ENCODE measurements around the gene MAMDC2. TPM values are rescaled to one million over a fixed set of nuclear protein-coding genes. Genes with fewer than 3 reads are reported as not detected.
A peak's percentile ranks its signal among the peaks of the same experiment; 100 is the strongest.

The MAMDC2 gene
- total RNA-seq, result 10 to 100 TPM in 2 of 4 donors, 1 to 10 TPM in 2; 4.1 to 17.3 (median 9.3) TPM

GRCh38 chr9:70043689-70044489 lies at the start of gene MAMDC2:
Gene MAMDC2, plus strand, starts transcription at chr9:70043848. Its CDS starts 350 bp downstream, at chr9:70044198.
- 10% methylated on average over 8 of the region's 55 CpGs for WGBS
- H3K4me1 ChIP-seq, result peaks cover 53% of the 10 kb centered on the region

GRCh38 chr9:69995846-69996245 lies 47.8 kb upstream of the MAMDC2 start:
- Histone ChIP-seq H3K9me3 (no peaks in the 10 kb centered on the region), H3K27me3 (no peaks in the 10 kb centered on the region), H3K4me1 (peaks cover 17% of the 10 kb centered on the region), H3K36me3 (no peaks in the 10 kb centered on the region), H3K27ac (peak overlapping the region; percentile 87), H3K4me3 (no peak overlapping the region)
- WGBS, result 85% methylated on average over 1 of the region's 1 CpG
- DNase-seq (ENCODE audit: low spot score in 2 of 2), result no peak
- TF ChIP-seq EP300 (IDR thresholded peaks at IDR 0.05) (no peak), CTCF (IDR thresholded peaks at IDR 0.05) (no peak), POLR2A (IDR thresholded peaks at IDR 0.05) (no peak), POLR2AphosphoS5 (IDR thresholded peaks at IDR 0.05) (no peak)

More at GRCh38 chr9:70043689-70044489, at the start of gene MAMDC2:
- H3K4me3 ChIP-seq, result peak within 1 kb of the TSS; percentile 62
- no peaks in the 10 kb centered on the region for H3K36me3 ChIP-seq
- H3K27ac ChIP-seq, result peak within 1 kb of the TSS; percentile 81
- no peak for TF ChIP-seq CTCF (IDR thresholded peaks at IDR 0.05)
- TF ChIP-seq POLR2A (IDR thresholded peaks at IDR 0.05), result peak in 1 of 2 donors; percentile 48
- no peak for TF ChIP-seq EP300 (IDR thresholded peaks at IDR 0.05)
- TF ChIP-seq POLR2AphosphoS5 (IDR thresholded peaks at IDR 0.05), result peak in 1 of 3 donors; percentile 38
- H3K27me3 ChIP-seq, result no peaks in the 10 kb centered on the region
- H3K9me3 ChIP-seq, result no peaks in the 10 kb centered on the region
- DNase-seq (ENCODE audit: low spot score in 2 of 2), result peak; percentile 81 to 87

- DNase-seq (ENCODE audit: low spot score in 2 of 2), result no peak
- H3K4me1 ChIP-seq, result peaks cover 17% of the 10 kb centered on the region
- WGBS, result 59% methylated on average over 2 of the region's 2 CpGs
- no peak for TF ChIP-seq POLR2A (IDR thresholded peaks at IDR 0.05)
- TF ChIP-seq POLR2AphosphoS5 (IDR thresholded peaks at IDR 0.05), result peak in 2 of 3 donors; percentile 75 to 84
- H3K27ac ChIP-seq, result peak overlapping the region; percentile 87
- H3K9me3 ChIP-seq, result no peaks in the 10 kb centered on the region
- H3K36me3 ChIP-seq, result no peaks in the 10 kb centered on the region
- no peak overlapping the region for H3K4me3 ChIP-seq
- H3K27me3 ChIP-seq, result no peaks in the 10 kb centered on the region
These were observed 46.7 kb upstream of the MAMDC2 start for GRCh38 chr9:69996967-69997366.

- no peak for DNase-seq (ENCODE audit: low spot score in 2 of 2)
- H3K36me3 ChIP-seq, result no peaks in the 10 kb centered on the region
- no peak overlapping the region for H3K4me3 ChIP-seq
- peak overlapping the region; percentile 77 for H3K27ac ChIP-seq
- TF ChIP-seq POLR2A (IDR thresholded peaks at IDR 0.05) (no peak), CTCF (IDR thresholded peaks at IDR 0.05) (no peak), EP300 (IDR thresholded peaks at IDR 0.05) (no peak), POLR2AphosphoS5 (IDR thresholded peaks at IDR 0.05) (no peak)
- WGBS, result 69% methylated on average over 2 of the region's 2 CpGs
- H3K9me3 ChIP-seq, result no peaks in the 10 kb centered on the region
- no peaks in the 10 kb centered on the region for H3K27me3 ChIP-seq
- H3K4me1 ChIP-seq, result peaks cover 17% of the 10 kb centered on the region
These were observed 46.1 kb upstream of the MAMDC2 start for GRCh38 chr9:69997524-69997923.

GRCh38 chr9:69999315-69999714 lies 44.3 kb upstream of the MAMDC2 start:
- WGBS, result 87% methylated on average over 1 of the region's 1 CpG
- H3K4me3 ChIP-seq, result no peak overlapping the region
- no peaks in the 10 kb centered on the region for H3K36me3 ChIP-seq
- TF ChIP-seq CTCF (IDR thresholded peaks at IDR 0.05) (no peak), POLR2AphosphoS5 (IDR thresholded peaks at IDR 0.05) (peak in 1 of 3 donors; percentile 49), POLR2A (IDR thresholded peaks at IDR 0.05) (no peak), EP300 (IDR thresholded peaks at IDR 0.05) (no peak)
- no peaks in the 10 kb centered on the region for H3K27me3 ChIP-seq
- peaks cover 17% of the 10 kb centered on the region for H3K4me1 ChIP-seq
- H3K9me3 ChIP-seq, result no peaks in the 10 kb centered on the region
- H3K27ac ChIP-seq, result no peak overlapping the region
- DNase-seq (ENCODE audit: low spot score in 2 of 2), result no peak
